Suppressor macrophage treated with lipopolysaccharide for 4 hours (primary cell): ENCODE results near the gene C22orf39.

Experiments used
- DNase-seq: peaks from one replicate; pipeline ENCODE4 v3.0.0-alpha.2; 2020

C22orf39 gene

DNA sequence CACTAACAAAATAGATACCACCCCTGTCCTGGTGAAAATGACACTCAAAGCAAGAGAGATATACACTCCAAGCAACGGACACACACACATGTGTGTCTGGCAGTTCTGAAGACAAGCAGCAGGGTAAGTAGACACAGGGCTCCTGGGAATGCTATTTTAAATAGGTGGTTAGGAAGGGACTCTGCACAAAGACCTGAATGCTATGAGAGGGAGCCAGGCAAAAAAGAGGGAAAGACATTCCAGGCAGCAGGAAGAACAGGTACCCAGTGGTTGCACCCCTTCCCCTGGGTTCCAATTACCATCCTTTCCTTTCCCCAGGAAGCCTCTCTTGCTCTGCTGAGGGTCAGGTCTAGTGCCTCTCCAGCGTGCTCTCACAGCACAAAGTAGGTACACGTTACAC lies 28.5 kb upstream of the C22orf39 start:
- no peak for DNase-seq

DNA sequence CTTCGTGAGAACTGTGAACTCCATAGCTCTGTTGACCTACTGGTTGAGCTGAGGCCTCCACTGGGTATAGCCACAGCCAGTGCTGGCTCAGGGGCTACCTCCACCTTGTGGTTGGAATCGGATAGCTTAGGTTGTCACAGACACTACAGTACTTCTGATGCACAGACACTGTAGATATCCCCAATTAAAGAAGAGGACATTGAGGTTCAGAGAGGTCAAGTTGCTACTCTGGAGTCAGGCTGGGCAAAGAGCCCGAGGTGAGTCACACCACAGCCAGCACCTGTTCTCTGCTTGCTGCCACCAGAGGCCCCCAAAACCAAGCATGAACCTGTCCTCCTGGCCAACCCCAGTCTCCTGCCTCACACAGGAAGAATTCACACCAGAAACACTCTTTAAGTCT lies 26.1 kb upstream of the C22orf39 start:
- no peak for DNase-seq

DNA sequence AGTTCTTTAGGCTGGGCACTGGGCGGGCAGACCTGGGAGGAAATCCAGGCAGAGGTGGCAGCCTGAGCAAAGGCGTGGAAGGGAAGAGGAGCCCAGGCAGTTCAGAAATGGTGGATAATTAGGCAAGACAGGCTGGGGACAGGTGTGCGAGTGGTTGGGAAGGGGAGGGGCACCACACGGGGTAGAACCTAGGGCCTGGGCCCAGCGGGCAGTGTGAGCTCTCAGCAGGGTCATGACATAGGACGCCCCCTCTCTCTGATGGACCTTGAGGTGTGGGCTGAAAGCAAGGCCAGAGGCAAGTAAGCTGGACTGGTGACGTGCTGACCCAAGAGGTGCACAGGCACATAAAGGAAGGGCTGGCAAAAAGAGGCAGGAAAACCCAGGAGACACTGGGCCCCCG lies 24.7 kb upstream of the C22orf39 start:
- DNase-seq, result no peak

DNA sequence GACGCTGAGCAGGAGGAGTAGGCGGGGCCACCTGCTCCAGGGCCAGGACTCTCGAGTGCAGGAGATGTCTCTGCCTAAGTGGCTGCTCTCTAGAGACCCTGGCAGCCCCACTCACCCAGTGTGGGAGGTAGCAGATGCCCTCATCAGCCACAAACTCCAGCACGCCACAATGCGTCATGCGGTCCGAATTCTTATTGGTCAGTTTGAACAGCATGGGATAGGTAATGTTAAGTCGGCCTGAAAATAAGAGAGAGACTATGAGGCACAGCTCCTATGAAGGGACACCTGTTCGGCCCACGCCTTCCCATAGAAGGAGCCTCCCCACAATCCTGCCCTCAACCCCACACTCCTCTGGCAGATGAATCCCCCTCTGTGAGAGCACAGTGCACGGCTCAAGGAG lies 24.1 kb upstream of the C22orf39 start:
- DNase-seq, result no peak

DNA sequence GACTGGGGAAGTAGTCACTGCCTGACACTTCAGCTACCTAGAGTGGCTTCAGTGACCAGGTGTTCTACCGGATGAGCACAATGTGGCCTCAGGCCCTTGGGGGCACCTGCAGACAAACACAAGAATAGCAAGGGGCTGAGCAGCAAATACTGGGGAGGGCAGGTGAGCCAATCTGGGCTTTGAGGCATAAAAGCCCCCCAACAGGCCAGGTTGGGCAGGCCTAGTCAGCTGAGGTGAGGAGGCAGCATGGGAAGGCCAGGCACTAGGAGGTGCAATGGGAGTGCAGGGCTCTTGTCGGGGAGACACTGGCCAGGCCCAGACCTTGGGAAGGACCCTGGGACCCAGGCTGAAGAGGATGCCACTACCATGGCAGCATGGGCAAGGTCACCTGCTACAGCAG lies 22.5 kb upstream of the C22orf39 start:
- DNase-seq, result no peak

DNA sequence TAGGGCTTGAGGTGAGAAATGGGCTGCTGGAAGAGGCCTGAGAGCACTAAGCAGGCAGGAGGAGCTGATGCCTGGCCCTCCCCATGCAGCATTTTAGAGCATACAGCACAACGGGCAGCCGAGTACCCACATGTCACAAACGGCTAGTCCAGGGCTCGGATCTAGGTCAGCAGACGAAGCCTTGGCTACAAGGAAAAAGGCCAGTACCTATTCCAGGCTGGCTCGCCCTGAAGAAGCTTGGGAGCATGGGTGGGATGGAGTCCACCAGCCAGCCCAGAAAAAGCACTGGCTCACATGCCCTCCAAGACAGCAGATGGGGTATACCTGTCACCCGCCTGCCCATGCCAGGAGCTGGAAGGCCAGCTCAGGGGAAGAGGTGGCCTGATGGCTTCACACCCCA lies 21.9 kb upstream of the C22orf39 start:
- no peak for DNase-seq

DNA sequence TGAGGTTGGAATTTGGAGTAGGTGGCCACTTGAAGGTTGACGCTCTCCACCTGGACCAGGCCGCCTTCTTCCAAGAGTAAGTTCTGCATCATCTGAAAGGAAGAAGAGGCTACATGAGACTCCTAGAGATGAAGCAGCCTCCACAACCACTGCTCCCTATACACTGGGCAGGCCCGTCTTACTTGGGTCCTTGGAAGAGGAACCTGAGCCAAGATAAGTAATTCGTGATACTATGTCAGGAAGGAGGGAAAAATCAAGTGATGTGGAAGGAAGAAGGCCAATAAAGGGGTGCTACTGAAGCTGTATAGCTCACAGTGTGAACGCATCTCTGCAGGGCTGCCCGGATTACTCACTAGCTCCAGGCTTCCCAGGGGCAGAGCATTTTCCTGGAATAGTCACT lies 20.4 kb upstream of the C22orf39 start:
- no peak for DNase-seq

DNA sequence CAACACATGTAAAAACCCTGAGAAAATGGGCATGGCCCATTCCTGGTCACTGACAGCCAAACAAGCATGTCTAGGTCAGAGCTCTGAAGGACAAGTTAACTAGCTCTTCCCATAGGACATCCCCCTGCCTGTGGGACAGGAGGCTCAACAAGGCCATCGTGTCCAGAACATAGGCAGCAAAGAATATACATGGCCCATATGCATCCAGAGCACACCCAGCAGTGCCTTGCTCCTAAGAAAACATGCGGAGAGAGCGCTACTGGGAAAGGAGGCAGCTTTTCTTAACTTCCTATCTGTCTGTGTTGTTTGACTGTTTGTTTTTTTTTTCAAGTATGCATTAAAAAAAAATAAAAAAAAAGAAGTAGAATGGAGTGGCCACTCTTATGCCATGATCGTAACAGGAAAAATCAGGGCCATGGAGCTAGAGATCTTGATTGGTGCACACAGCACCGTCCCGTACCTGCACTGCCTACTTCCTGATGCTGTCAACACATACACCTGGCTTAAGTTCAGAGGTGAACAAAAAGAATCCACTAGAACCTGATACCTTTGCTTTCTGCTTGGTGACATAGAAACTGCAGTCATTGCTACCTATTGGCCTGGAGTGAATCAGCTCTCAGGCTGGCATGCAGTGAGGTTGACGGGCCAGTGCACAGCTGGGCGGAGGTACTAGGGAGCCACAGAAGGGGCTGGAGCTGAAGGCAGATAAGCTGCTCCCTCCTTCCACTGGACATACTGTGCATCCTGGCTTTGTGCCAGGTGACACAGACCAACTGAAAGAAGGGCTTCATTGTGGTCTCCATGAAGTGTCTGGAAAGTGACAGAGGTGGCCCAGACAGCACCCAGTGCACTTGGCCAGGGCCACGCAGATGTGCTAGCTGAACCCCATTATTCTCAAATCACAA lies 19.6 kb upstream of the C22orf39 start:
- no peak for DNase-seq

DNA sequence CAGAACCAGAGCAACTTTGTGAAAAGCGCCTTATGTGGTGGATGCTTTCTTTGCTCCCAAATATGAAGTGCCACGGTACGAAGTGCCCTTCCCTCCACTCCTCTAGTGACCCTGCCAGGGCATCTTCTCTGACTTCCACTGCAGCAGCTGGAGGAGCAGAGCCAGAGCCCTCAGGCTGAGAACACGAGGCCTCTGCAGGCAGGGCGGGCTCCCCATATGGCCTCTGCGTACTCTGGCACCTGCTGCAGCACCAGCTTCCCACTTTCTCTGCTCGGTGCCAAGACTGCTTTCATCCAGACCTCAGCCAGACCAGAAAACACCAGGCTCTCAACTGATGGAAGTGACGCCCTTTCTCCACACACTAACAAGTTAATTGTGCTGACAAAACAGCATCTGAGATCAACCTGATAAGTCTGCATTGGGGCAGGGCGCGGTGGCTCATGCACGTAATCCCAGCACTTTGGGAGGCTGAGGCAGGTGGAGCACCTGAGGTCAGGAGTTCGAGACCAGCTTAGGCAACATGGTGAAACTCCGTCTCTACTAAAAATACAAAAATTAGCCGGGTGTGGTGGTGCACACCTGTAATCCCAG lies 18.7 kb upstream of the C22orf39 start:
- DNase-seq, result no peak

DNA sequence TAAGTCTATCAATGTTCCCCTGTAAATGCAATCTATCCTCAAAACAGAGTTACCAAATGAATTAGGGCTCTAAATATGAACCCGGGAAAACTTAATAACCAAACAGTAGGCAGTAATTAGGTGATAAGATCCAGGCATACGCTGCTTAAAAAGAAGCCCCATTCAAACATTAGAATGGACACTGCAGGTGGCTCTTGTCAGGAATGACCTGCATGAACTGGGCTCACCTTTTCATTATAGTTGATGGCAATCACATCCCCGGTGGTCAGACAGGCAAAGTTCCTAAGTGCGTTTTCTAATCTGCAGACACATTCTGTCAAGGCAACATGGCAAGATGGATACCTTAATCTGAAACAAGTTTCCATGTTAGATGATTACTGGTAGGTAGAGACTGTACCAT lies 17.5 kb upstream of the C22orf39 start:
- DNase-seq, result no peak

DNA sequence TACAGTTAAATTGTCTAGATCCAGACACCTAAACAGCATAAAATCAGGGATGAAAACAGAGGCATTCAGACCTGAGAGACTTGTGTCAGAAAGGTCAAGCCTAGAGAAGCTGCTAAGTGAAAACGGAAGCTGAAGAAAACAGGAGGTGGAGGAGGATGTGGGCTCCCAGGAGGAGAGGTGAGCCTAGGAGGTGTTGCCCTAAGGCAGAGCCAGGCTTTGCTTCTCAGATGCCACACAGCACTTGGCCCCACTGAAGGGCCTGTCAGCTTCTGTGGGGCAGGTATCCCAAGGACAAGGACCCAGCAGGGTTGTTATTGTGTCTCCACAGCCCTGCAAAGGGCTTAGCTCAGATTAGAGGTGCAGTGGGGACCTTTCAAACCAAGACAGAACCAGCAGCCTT lies 17.0 kb upstream of the C22orf39 start:
- DNase-seq, result no peak

DNA sequence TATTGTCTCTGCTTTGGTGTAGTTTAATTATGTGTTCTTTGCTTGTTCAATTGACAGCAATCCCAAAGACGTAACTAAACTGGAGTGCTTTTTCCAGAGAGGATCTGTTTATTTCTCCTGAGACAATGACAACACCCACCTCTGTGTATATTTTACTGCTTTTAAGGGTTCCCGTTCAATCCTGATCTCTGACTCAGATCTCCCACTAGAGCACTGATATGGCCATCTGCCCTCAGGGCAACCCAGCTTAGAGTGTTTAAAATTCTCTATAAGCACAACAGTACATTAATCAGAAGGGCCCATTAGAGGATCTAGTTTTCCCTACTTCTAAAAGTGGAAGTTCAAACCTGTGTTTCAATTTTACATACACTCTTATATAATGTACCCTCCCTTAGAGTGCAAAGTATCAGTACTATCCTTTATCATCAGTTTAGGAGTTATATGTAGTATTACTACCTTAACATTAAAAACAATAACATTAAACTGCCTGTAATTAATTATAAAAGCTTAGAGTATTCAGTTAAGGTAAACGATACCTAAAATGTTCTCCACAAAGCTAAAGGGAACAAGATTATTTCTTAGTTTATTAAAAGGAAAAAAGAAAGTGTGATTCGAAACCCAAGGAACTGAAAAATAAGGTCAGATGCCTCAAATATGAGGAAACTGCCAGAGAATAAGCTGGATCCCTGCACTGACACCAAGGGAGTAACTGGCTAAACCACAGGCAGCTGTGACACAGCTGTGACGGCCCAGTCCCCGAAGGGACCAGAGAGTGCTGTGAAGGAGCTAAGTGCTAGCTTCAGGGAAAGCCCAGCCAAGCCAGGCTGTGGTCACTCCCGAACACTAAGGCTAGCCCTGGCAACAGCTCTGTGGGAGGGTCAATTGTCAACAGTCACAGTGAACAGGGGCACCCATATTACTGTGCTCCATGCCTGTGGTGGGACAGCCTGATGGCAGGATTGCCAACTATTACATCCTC lies 16.3 kb upstream of the C22orf39 start:
- DNase-seq, result no peak

DNA sequence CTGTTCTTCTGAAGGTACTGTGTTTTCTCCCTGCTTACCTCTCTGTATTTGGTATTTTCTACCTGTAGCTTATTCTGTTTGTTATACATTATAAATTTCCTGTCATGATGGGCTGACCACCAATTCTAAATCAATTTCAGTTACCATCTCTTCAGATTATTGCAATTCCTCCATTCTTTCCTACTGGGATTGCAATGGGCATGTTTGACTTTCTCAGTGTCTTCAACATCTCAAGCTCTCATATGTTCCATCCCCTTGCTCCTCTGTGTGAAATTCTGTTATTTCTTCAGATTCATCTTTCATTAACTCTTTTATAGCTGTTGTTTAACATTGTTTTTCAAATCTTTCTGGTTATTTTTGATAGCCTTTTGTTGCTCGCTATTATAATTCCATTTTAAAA lies 15.5 kb upstream of the C22orf39 start:
- no peak for DNase-seq

DNA sequence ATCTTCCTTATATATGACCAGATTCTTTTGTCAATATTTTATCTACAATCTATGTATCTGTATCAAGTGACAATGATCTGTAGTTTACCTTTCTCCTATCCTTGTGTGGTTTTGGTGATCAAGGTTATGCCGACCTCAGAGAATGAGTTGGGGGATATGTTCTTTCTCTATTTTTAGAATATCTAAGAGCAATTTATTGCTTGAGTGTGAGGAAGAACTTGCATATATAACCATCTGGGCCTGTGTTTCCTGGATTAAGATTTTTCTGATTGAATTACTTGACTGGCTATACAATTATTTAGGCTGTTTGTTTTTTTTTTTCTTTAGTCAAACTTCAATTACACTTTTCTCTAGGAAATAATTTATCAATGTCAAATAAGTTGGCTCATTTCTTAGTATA lies 14.0 kb upstream of the C22orf39 start:
- no peak for DNase-seq

DNA sequence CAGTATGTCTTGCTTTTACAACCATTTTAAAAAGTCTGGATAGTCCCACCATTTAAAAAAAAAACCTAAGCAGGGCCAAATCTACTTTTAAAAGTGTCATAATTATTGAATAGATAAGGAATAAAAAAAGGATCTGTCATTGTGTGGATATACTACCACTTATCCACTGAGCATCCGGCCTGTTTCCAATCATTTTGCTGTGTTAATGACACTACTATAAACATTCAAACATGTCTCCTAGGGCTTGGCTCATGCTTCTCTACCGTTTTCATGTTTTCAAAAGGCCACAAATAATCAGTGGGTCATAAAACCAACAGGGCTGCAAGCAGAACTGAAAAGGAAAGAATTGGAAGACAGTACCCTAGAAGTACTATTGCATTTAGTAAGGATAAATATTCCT lies 12.5 kb upstream of the C22orf39 start:
- no peak for DNase-seq

DNA sequence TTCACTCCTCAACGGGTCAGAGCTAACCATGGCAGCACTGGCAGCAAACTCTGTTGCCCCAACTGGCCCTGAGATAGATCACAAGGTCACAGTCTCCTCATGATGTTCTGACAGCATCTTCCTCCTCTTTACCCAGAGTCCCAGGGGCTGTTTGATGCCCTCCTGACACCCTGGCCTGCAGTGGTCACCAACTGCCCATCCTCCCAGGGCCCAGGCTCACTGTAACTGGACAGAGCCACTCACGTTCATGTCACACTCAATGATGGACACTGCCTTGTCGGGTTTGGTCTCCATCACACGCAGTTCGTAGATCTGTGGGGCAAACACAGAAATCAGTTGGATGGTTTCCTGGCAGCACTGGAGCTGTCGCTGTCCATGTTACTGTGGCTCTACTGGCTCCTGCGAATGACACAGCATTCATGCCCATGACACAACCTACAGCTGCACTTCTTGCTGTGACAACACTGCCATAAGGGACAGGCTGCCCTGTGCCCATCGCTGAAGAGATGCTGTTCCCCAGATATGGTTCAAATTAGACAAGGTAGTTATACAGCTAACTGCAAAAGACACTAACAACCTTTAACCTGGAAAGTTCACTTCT lies 10.4 kb upstream of the C22orf39 start:
- DNase-seq, result no peak

DNA sequence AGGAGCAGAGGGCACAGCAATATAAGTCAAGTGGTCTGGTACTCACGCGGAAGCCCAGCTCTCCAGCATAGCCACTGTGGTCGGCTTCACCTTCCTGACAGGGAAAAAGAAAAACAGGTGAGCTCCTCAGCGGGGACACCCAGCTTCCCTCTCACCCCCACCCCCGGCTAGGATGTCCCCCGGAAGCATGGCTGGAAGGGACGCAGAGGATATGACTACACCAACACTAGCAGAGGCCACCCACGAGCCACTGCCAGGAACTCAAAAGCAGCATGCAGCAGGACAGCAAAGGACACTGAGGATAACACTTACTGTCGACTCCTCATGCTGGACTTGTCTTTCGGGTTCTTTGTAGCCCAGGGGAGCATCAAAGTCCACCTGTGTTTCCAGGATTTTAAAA lies 9.0 kb upstream of the C22orf39 start:
- DNase-seq, result no peak

DNA sequence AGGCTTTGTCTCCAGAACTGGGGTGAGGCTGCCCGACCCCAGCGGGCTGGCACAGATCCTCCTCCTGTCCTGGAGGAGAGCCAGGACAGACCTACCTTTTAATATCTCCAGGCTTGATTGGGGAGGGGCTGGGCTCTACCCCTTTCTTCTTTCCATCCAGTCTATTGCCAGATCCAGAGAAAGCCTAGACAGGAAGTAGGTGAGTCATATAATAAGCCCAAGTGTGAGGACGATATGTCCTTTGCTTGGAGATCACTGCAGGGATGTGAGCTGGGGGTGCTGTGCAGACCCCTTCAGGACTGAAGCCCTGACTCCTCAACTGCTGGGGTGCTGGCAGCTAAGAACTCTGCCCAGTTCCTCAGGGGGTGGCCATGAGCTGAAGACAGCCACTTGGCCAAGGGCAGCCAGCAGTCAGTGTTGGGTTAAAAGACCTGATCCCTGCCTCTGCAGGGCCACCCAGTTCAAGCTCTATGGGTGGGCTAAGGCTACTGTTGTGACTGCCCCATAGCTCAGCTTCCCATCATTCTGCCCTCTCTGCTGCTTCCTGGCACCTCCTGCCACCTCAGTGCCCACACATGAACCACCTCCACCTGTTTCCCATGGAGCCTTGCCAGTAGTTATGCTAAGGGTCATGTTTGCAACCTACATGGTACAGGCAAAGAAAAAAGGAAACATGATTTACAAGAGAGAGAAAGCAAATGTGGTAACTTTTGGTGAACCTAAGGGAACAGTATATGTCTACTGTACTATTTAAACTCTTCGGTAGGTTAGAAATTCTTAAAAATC lies 8.3 kb upstream of the C22orf39 start:
- DNase-seq, result no peak

DNA sequence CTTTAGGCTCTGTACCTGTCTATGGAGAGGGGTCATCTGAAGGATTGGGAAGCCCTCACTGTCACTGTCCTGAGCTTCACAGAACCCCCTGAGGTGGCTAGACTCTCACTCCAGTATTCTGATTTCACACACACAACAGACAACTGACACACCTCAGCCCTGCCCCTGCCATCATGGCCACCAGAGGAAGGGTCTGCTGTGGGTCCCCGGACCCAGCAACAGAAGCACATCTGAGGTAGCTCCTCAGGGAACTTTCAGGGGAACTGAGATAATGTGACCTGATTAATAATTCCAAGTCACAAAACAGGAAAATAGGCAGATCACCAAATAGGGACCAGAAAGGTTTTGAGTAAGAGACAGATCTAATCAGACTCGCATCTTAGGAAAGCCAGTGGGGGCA lies 7.5 kb upstream of the C22orf39 start:
- no peak for DNase-seq

DNA sequence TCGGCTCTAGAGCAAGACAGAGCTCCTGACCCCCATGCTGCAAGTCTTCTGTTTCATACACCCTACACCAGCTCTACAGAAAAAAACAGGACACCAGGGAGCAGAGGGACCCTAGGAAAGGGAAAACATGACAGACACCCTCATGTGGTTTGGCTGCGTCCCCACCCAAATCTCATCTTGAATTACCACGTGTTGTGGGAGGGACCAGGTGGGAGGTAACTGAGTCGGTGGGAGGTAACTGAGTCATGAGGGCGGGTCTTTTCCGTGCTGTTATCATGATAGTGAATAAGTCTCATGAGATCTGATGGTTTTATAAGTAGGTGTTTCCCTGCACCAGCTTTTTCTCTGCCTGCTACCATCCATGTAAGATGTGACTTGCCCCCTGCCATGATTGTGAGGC lies 6.6 kb upstream of the C22orf39 start:
- DNase-seq, result no peak

DNA sequence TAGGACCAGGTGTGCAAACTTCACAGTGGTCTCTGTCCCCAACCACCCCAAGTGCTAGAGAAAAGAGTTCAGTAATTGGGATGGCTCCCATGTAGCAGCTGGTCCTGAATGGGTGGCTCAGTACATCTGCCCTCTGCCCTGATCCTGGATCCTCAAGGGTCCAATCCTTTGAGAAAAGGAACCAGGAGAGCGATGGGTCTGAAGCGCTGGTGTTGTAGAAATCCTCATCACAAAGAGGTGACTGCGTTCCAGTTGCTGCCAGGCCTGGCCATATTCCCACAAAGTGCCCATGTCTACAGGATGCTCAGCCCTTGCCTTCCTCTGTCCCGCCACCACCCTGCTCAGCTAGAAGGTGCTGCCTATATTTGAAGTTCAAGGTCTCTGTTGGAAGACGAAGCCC lies 6.2 kb upstream of the C22orf39 start:
- DNase-seq, result no peak

DNA sequence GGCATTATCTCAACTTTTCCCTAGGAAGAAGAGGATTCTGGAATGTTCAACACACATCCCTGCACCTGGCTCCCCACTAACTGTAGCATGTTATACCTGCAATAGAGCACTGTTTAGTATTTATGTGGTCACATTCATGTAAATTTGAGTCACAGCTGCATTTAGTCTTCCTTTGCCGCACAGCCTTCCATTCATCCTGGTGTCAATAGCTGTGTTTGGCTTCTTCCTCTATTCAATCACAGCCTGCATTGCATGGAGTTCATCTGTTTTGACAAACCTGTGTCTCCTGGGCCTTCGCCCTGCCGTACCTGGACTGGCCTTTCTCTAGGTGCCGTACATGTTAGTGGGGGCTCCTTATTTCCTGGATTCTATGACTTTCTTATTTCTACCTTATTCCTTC lies 4.1 kb upstream of the C22orf39 start:
- DNase-seq, result no peak
